GM21381 (cell line): ENCODE measurements around the gene LYZL2.
"Not testable (repeated sequence)": the region's sequence is repeated elsewhere in the genome, so short reads cannot be mapped to it uniquely, and the experiment has no call there.

ENCODE experiments used
- ATAC-seq: cut with Tn5 transposase; IDR thresholded peaks from one replicate; pipeline ENCODE4 v1.9.1; 2021; ENCODE audit warnings: mild to moderate bottlenecking, moderate library complexity; ENCODE audit not compliant: unreplicated experiment

Gene LYZL2

GRCh38 chr10:30639946-30640786 lies 10.6 kb upstream of the LYZL2 start:
- ATAC-seq: no peak

- no peak for ATAC-seq
These were observed 8.4 kb upstream of the LYZL2 start for GRCh38 chr10:30637881-30638467.

- ATAC-seq: no peak
These were observed 1.6 kb upstream of the LYZL2 start for GRCh38 chr10:30631188-30631587.

- no peak for ATAC-seq
These were observed 1.0 kb upstream of the LYZL2 start for GRCh38 chr10:30630571-30630970.

GRCh38 chr10:30628576-30628975 lies 977 bp downstream of the LYZL2 start:
- not testable (repeated sequence) for ATAC-seq

GRCh38 chr10:30626837-30627236 lies 2.7 kb downstream of the LYZL2 start:
- ATAC-seq: not testable (repeated sequence)

GRCh38 chr10:30626196-30626595 lies 3.4 kb downstream of the LYZL2 start:
- not testable (repeated sequence) for ATAC-seq

GRCh38 chr10:30625080-30625479 lies 4.5 kb downstream of the LYZL2 start:
- ATAC-seq: no peak

- ATAC-seq: no peak
These were observed 9.6 kb downstream of the LYZL2 start for GRCh38 chr10:30619966-30620365.

- no peak for ATAC-seq
These were observed 12.5 kb downstream of the LYZL2 start for GRCh38 chr10:30617070-30617469.

GRCh38 chr10:30611041-30611440 lies 18.5 kb downstream of the LYZL2 start:
- ATAC-seq: not testable (repeated sequence)

- ATAC-seq: no peak
These were observed 21.7 kb downstream of the LYZL2 start for GRCh38 chr10:30607814-30608213.

- ATAC-seq: no peak
These were observed 23.2 kb downstream of the LYZL2 start for GRCh38 chr10:30606313-30606712.

GRCh38 chr10:30605341-30606121 lies 24.0 kb downstream of the LYZL2 start:
- ATAC-seq: not testable (repeated sequence)

- no peak for ATAC-seq
These were observed 26.0 kb downstream of the LYZL2 start for GRCh38 chr10:30603589-30603988.

GRCh38 chr10:30602747-30603146 lies 26.8 kb downstream of the LYZL2 start:
- no peak for ATAC-seq

GRCh38 chr10:30600005-30600404 lies 29.5 kb downstream of the LYZL2 start:
- no peak for ATAC-seq

GRCh38 chr10:30598105-30598776 lies 31.3 kb downstream of the LYZL2 start:
- ATAC-seq: no peak

GRCh38 chr10:30597433-30597824 lies 32.1 kb downstream of the LYZL2 start:
- ATAC-seq: not testable (repeated sequence)

- not testable (repeated sequence) for ATAC-seq
These were observed 32.8 kb downstream of the LYZL2 start for GRCh38 chr10:30596493-30597432.
